Activated CD4-positive, alpha-beta memory T cell treated with anti-CD3 and anti-CD28 coated beads for 36 hours (primary cell): ENCODE results near the gene NR6A1. TPM values are rescaled to one million over a fixed set of nuclear protein-coding genes. Genes with fewer than 3 reads are reported as not detected.

Experiments used
- CTCF ChIA-PET: fragments of 350-600 bp; sonication (Branson Sonifier 250); formaldehyde crosslinking; loops from one replicate; lab custom pipeline; 2021; ENCODE audit warnings: antibody characterized with exemption, inconsistent platforms; lab: Charles Lee
- POLR2A ChIA-PET: fragments of 350-600 bp; sonication (Branson Sonifier 250); formaldehyde crosslinking; loops from one replicate; lab custom pipeline; 2021; ENCODE audit warnings: antibody characterized with exemption; lab: Charles Lee
- DNase-seq: peaks from one replicate; pipeline ENCODE4 v3.0.0-alpha.2; 2020
- H3K27ac Mint-ChIP-seq: one replicate; pipeline ENCODE4 v1.8.0; 2021; ENCODE audit warnings: mixed read lengths
- H3K27me3 Mint-ChIP-seq: one replicate; pipeline ENCODE4 v1.8.0; 2021; ENCODE audit warnings: mixed read lengths
- H3K36me3 Mint-ChIP-seq: one replicate; pipeline ENCODE4 v1.8.0; 2021; ENCODE audit warnings: mixed read lengths
- H3K4me1 Mint-ChIP-seq: one replicate; pipeline ENCODE4 v1.8.0; 2021; ENCODE audit warnings: low read depth, mixed read lengths
- H3K4me3 Mint-ChIP-seq: one replicate; pipeline ENCODE4 v1.8.0; 2021; ENCODE audit warnings: mild to moderate bottlenecking, mixed read lengths
- H3K9me3 Mint-ChIP-seq: one replicate; pipeline ENCODE4 v1.8.0; 2021; ENCODE audit warnings: mixed read lengths
- intact Hi-C: fragments of 100-400 bp; cut with micrococcal nuclease; formaldehyde crosslinking; loops from one replicate; pipeline ENCODE4 v1.15.1; 2023
- total RNA-seq, 2 experiments: library from RNA; stranded (reverse); gene quantifications; one replicate each; pipeline ENCODE4 v1.2.3, GENCODE V29; 2021

Gene NR6A1
- total RNA-seq, 2 experiments from 2014 or later, result 0.61 to 0.83 TPM

DNA sequence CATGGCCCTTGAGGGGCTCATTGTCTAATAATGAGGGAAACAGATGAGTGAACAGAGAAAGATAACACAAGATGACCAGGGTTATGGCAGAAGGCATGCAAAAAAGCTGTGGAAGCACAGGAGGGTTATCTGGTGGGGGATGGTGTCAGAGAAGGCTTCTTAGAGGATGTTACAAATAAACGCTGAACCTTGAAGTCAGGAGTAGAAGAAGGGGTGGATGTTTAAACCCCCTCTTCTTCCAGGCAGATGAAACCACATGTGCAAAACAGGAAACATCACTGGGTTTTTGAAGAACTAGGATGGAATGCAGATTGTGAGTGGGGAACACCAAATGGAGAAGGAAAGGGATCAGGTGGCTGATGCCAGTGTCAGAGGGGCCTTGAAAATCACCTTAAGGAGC lies 222.1 kb downstream of the NR6A1 start:
- Mint-ChIP-seq H3K27me3 (peaks cover 8% of the 10 kb centered on the region), H3K27ac (no peak overlapping the region), H3K4me1 (no peaks in the 10 kb centered on the region), H3K9me3 (no peaks in the 10 kb centered on the region), H3K36me3 (no peaks in the 10 kb centered on the region), H3K4me3 (no peak overlapping the region)
- ChIA-PET POLR2A (no interaction called here), CTCF (interaction anchor here (1.3 kb wide), 1 partner anchor 133 kb away, joined by 3 read pairs; no protein-coding TSS in a partner anchor)
- no peak for DNase-seq
- intact Hi-C loops, result no loop called here

- CTCF ChIA-PET, result no interaction called here
- Mint-ChIP-seq H3K27ac (no peak overlapping the region), H3K4me3 (no peak overlapping the region), H3K27me3 (peaks cover 8% of the 10 kb centered on the region), H3K36me3 (no peaks in the 10 kb centered on the region), H3K9me3 (no peaks in the 10 kb centered on the region), H3K4me1 (no peaks in the 10 kb centered on the region)
- POLR2A ChIA-PET, result no interaction called here
- no peak for DNase-seq
- intact Hi-C loops, result no loop called here
Observed at GRCh38 chr9:124544535-124544934, 226.6 kb downstream of the NR6A1 start.

- no peaks in the 10 kb centered on the region for H3K4me1 Mint-ChIP-seq
- DNase-seq, result no peak
- no peak overlapping the region for H3K4me3 Mint-ChIP-seq
- H3K27ac Mint-ChIP-seq, result no peak overlapping the region
- H3K27me3 Mint-ChIP-seq, result no peaks in the 10 kb centered on the region
- no peaks in the 10 kb centered on the region for H3K36me3 Mint-ChIP-seq
- ChIA-PET CTCF (no interaction called here), POLR2A (no interaction called here)
- H3K9me3 Mint-ChIP-seq, result no peaks in the 10 kb centered on the region
- intact Hi-C loops, result no loop called here
Observed at GRCh38 chr9:124541824-124542223, 229.3 kb downstream of the NR6A1 start.

- DNase-seq, result no peak
- H3K27ac Mint-ChIP-seq, result no peak overlapping the region
- no peaks in the 10 kb centered on the region for H3K27me3 Mint-ChIP-seq
- ChIA-PET POLR2A (no interaction called here), CTCF (interaction anchor here (1.1 to 4.9 kb wide), 10 partner anchors 9 to 411 kb away, joined by 3 to 59 read pairs (median 6); no protein-coding TSS in a partner anchor)
- no peaks in the 10 kb centered on the region for H3K9me3 Mint-ChIP-seq
- H3K4me3 Mint-ChIP-seq, result no peak overlapping the region
- H3K36me3 Mint-ChIP-seq, result no peaks in the 10 kb centered on the region
- H3K4me1 Mint-ChIP-seq, result no peaks in the 10 kb centered on the region
- intact Hi-C loops, result loop anchor here (10.0 kb wide), 1 partner anchor 413 kb away; no protein-coding TSS in a partner anchor
Observed at GRCh38 chr9:124537926-124538325, 233.2 kb downstream of the NR6A1 start.

DNA sequence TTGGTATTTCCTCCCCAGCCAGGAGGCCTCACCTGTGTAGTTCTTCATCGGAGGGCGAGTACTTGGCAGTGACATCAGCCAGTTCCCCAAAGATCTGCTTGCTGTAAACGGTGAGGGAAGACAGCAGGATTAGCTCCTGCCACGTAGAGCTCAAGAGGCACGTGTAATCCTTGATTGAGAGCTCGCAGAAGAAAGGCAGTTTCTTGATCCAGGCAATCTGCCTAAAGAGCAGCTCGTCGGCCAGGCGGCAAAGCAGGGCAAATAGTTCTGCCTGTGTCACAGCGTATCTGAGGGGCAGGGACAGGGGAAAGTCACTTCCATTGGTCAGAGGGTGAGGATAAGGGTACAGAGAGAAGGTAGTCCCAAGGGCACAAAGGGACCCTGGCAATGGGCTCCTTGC lies 235.3 kb downstream of the NR6A1 start:
- intact Hi-C loops, result loop anchor here (1.0 to 10.0 kb wide), 2 partner anchors 117 to 411 kb away; no protein-coding TSS in a partner anchor
- H3K9me3 Mint-ChIP-seq, result no peaks in the 10 kb centered on the region
- H3K36me3 Mint-ChIP-seq, result no peaks in the 10 kb centered on the region
- H3K4me3 Mint-ChIP-seq, result no peak overlapping the region
- no peaks in the 10 kb centered on the region for H3K4me1 Mint-ChIP-seq
- no peak for DNase-seq
- H3K27ac Mint-ChIP-seq, result no peak overlapping the region
- ChIA-PET CTCF (interaction anchor here (0.6 to 4.9 kb wide), 10 partner anchors 11 to 409 kb away, joined by 3 to 59 read pairs (median 4); no protein-coding TSS in a partner anchor), POLR2A (no interaction called here)
- H3K27me3 Mint-ChIP-seq, result no peaks in the 10 kb centered on the region

DNA sequence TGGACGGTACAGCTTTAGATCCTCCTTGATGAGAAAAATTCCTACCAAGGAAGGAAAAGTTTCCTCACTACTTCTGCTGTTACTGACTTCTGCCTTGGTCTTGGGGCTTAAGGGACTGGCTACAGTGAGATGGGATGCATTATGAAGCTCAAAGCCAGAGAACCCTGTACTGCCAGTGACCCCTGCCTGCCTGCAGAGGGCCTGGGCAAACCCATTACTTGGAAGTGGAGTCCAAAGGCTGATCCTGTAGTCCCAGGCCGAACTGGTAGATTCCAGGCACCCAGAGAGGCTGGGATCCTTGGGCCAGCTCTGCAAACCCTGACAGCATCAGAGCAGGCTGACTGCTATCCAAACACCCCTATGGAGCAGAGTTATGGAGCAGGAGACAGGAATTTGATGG lies 238.2 kb downstream of the NR6A1 start:
- ChIA-PET CTCF (interaction anchor here (0.5 to 1.0 kb wide), 3 partner anchors 84 to 144 kb away, joined by 3 to 5 read pairs (median 4); no protein-coding TSS in a partner anchor), POLR2A (no interaction called here)
- H3K9me3 Mint-ChIP-seq, result no peaks in the 10 kb centered on the region
- H3K27ac Mint-ChIP-seq, result no peak overlapping the region
- intact Hi-C loops, result loop anchor here (10.0 kb wide), 1 partner anchor 408 kb away; no protein-coding TSS in a partner anchor
- H3K4me1 Mint-ChIP-seq, result no peaks in the 10 kb centered on the region
- H3K36me3 Mint-ChIP-seq, result no peaks in the 10 kb centered on the region
- DNase-seq, result no peak
- H3K27me3 Mint-ChIP-seq, result no peaks in the 10 kb centered on the region
- no peak overlapping the region for H3K4me3 Mint-ChIP-seq

- no peaks in the 10 kb centered on the region for H3K9me3 Mint-ChIP-seq
- ChIA-PET CTCF (no interaction called here), POLR2A (no interaction called here)
- H3K27ac Mint-ChIP-seq, result no peak overlapping the region
- no peaks in the 10 kb centered on the region for H3K4me1 Mint-ChIP-seq
- intact Hi-C loops, result loop anchor here (10.0 kb wide), 1 partner anchor 406 kb away; no protein-coding TSS in a partner anchor
- H3K4me3 Mint-ChIP-seq, result no peak overlapping the region
- no peaks in the 10 kb centered on the region for H3K36me3 Mint-ChIP-seq
- no peak for DNase-seq
- H3K27me3 Mint-ChIP-seq, result no peaks in the 10 kb centered on the region
Observed at GRCh38 chr9:124531115-124531514, 240.0 kb downstream of the NR6A1 start.

DNA sequence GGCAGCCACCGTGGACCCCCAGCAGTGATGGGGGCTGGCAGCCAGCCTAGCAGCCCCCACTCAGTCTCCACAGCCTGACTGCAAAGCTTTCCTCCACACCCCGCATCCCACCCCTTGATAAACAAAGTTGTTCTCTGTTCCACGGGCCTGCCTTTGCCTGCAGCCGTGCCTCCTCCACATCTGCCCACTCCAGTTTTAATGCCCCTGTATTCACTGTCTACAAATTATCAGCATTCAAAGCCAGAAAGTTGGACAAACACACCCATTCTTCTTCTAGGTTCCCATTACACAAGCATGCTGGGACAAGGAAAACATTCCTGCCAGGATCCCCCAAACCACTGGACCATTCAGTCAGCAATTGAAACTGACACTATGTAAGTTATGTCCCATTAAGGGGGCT lies 240.9 kb downstream of the NR6A1 start:
- H3K36me3 Mint-ChIP-seq, result no peaks in the 10 kb centered on the region
- no peak overlapping the region for H3K4me3 Mint-ChIP-seq
- POLR2A ChIA-PET, result no interaction called here

DNA sequence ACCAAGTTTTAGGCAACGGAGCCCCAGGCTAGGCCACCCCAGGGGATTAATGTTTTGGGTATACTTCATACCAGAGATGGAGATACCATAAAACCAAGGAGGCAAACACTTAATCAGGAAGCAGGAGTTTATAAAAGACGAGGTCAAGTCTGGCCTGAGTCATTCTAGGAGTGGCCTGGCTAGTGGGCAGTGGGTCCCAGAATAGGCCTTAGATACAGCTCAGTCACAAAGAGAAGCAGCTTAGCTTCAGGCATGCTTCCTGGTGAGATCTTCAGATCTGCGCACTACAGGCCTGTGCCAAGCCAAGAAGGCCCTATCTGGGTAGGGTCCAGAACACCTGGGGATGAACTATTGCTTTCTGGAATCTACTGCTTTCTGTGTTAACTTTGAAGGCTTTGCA lies 243.3 kb downstream of the NR6A1 start:
- no peaks in the 10 kb centered on the region for H3K4me1 Mint-ChIP-seq
- CTCF ChIA-PET, result interaction anchor here (1.3 kb wide), 1 partner anchor 9 kb away, joined by 4 read pairs; no protein-coding TSS in a partner anchor
- intact Hi-C loops, result no loop called here

More for the DNA sequence above, 240.9 kb downstream of the NR6A1 start:
- DNase-seq, result no peak
- Mint-ChIP-seq H3K9me3 (no peaks in the 10 kb centered on the region), H3K27ac (no peak overlapping the region), H3K27me3 (no peaks in the 10 kb centered on the region), H3K4me1 (no peaks in the 10 kb centered on the region)
- intact Hi-C loops, result loop anchor here (10.0 kb wide), 1 partner anchor 405 kb away; no protein-coding TSS in a partner anchor
- CTCF ChIA-PET, result no interaction called here

GRCh38 chr9:124526174-124526573 lies 244.9 kb downstream of the NR6A1 start:
- Mint-ChIP-seq H3K9me3 (no peaks in the 10 kb centered on the region), H3K4me3 (no peak overlapping the region), H3K36me3 (no peaks in the 10 kb centered on the region), H3K27me3 (no peaks in the 10 kb centered on the region), H3K4me1 (no peaks in the 10 kb centered on the region), H3K27ac (no peak overlapping the region)
- CTCF ChIA-PET, result interaction anchor here (1.0 to 1.3 kb wide), 2 partner anchors 11 to 91 kb away, joined by 3 read pairs; no protein-coding TSS in a partner anchor
- intact Hi-C loops, result no loop called here
- no peak for DNase-seq
- POLR2A ChIA-PET, result no interaction called here

More for the DNA sequence above, 243.3 kb downstream of the NR6A1 start:
- no peaks in the 10 kb centered on the region for H3K27me3 Mint-ChIP-seq
- H3K36me3 Mint-ChIP-seq, result no peaks in the 10 kb centered on the region
- H3K9me3 Mint-ChIP-seq, result no peaks in the 10 kb centered on the region
- POLR2A ChIA-PET, result no interaction called here
- H3K4me3 Mint-ChIP-seq, result no peak overlapping the region
- no peak overlapping the region for H3K27ac Mint-ChIP-seq
- no peak for DNase-seq

DNA sequence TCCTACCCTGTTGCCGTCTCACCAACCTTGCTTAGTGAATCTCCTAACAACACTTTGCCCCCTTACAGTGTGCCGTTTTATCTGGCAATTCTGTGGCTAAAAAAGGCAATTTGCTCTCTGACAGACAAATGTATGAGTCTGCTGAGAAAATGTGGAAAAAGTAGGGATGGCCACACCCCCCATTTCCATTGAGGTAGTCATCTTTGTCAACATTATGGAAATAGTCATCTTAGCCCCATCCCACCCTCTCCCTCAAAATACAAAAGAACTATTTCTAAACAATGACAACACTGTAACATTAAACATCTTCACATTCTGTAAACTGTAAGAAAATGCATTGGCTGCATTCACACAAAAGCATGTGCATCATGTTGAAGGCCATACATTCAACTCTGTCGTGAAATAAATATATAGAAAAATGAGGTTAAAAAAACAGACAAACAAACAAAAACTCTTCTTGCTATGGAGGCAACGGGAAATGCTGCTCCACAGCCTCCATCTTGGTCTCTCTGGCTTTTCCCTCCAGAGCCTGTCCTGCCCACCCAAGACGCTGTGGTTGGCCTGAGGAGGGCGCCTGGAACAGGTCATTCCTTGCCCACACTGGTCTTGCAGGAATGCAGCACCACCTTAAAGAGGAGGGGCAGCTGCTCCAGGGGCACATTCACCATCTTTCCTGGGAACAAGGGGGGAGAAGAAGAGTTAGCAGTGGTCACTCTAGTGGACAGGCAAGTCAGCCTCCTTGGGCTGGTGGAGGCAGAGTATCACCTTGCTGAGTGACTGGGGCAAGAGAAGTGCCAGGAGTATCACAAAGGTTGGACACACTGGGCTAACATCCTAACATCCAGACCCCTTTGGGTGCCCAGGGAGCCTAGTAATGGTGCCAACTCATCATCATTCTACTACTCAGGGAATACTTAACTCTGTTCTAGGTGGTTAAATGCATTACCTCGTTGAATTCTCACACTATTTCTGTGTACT lies 248.7 kb downstream of the NR6A1 start:
- ChIA-PET POLR2A (no interaction called here), CTCF (no interaction called here)
- H3K4me3 Mint-ChIP-seq, result no peak overlapping the region
- no peaks in the 10 kb centered on the region for H3K36me3 Mint-ChIP-seq
- no peaks in the 10 kb centered on the region for H3K9me3 Mint-ChIP-seq
- no peak overlapping the region for H3K27ac Mint-ChIP-seq
- no peak for DNase-seq
- intact Hi-C loops, result no loop called here
- H3K4me1 Mint-ChIP-seq, result no peaks in the 10 kb centered on the region
- peaks cover 9% of the 10 kb centered on the region for H3K27me3 Mint-ChIP-seq

- H3K9me3 Mint-ChIP-seq, result no peaks in the 10 kb centered on the region
- peaks cover 13% of the 10 kb centered on the region for H3K27me3 Mint-ChIP-seq
- no peak for DNase-seq
Observed at GRCh38 chr9:124521142-124521541, 250.0 kb downstream of the NR6A1 start.

More at GRCh38 chr9:124521142-124521541, 250.0 kb downstream of the NR6A1 start:
- intact Hi-C loops, result no loop called here
- CTCF ChIA-PET, result no interaction called here
- H3K36me3 Mint-ChIP-seq, result no peaks in the 10 kb centered on the region
- POLR2A ChIA-PET, result no interaction called here
- no peaks in the 10 kb centered on the region for H3K4me1 Mint-ChIP-seq
- H3K4me3 Mint-ChIP-seq, result no peak overlapping the region
- H3K27ac Mint-ChIP-seq, result no peak overlapping the region
